GM12872 (cell line): Measurements from ENCODE around the gene PTGIS.

Experiments used
- CTCF ChIP-seq: IDR thresholded peaks from 3 replicates; pipeline ENCODE4 v1.5.1; 2011; ENCODE audit warnings: low read depth, mild to moderate bottlenecking, low read length, moderate library complexity; ENCODE audit not compliant: insufficient read depth

PTGIS gene

DNA sequence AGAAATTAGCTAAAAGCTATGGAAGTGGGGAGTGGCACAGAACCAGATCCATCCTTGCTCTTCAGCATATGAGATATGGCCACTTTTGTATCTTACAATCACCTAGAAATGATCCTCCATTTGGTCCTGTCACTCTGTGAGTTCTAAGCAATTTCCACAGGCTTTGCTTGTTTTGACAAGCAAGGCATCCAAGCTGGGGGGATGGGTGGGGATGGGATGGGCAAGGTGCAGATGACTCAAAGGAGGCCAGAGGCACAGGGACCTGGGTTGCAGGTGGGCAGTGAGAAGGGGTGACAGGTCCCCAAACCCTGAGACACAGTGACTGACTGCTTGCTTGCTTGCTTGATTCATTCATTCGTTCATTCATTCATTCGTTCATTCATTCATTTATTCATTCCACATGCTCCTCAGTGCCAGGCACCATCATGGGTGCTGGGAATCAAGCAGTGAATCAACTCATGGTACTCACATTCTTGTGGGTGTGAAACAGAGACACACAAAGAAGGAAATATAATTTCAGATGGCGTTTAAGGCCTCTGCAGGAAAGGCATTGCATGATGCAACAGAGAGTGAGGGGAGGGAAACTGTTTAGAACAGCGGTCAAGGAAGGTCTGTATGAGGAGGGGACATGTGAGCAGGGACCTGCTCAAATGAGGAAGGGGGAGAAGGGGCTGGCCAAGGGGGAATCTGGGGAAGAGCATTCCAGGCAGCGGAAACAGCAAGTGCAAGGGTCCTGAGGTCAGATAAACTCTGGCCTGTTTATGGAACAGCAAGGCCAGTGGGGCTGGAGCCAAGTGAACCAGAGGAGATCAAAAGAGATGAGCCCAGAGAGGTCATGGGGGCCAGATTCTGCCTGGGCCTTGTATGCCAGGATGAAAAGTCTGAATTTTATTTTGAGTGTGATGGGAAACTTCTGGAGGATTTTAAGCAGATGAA, 88.9 kb downstream of the PTGIS start:
- no peak for TF ChIP-seq CTCF

- TF ChIP-seq CTCF, result no peak
Observed at GRCh38 chr20:49478266-49478665, 89.7 kb downstream of the PTGIS start.

GRCh38 chr20:49477200-49477599, 90.7 kb downstream of the PTGIS start:
- TF ChIP-seq CTCF, result no peak

GRCh38 chr20:49476016-49476355, 92.0 kb downstream of the PTGIS start:
- no peak for TF ChIP-seq CTCF

- no peak for TF ChIP-seq CTCF
Observed at GRCh38 chr20:49475292-49476015, 92.5 kb downstream of the PTGIS start.

- no peak for TF ChIP-seq CTCF
Observed at GRCh38 chr20:49471397-49471796, 96.5 kb downstream of the PTGIS start.

- TF ChIP-seq CTCF, result no peak
Observed at GRCh38 chr20:49470922-49471321, 97.0 kb downstream of the PTGIS start.
